ENCODE data around the gene DAW1.

The DAW1 gene

GRCh38 chr2:227853204-227853629, 18.2 kb upstream of the DAW1 start:
- H3K27ac ChIP-seq (ENCODE audit: low read length), result no peak overlapping the region
- H3K4me2 ChIP-seq (ENCODE audit: low read length), result no peak overlapping the region
- H3K79me2 ChIP-seq (ENCODE audit: low read length), result no peaks in the 10 kb centered on the region
- no peaks in the 10 kb centered on the region for H4K20me1 ChIP-seq (ENCODE audit: insufficient read depth, low read length)
- no peak overlapping the region for H3K4me3 ChIP-seq (ENCODE audit: low read length)
- H2AFZ ChIP-seq (ENCODE audit: low read depth, low read length), result no peak overlapping the region
- no peaks in the 10 kb centered on the region for H3K4me1 ChIP-seq (ENCODE audit: low read length)
- no peaks in the 10 kb centered on the region for H3K9me3 ChIP-seq (ENCODE audit: insufficient read depth, low read length)
- no peak overlapping the region for H3K9ac ChIP-seq (ENCODE audit: low read length)
- 0 out of 2 replicates have a peak, but pooled peaks cover 3% of the 10 kb centered on the region for H3K27me3 ChIP-seq (ENCODE audit: low read depth, low read length)
- no peaks in the 10 kb centered on the region for H3K36me3 ChIP-seq (replicated peaks; ENCODE audit: low read depth, low read length)
- TF ChIP-seq CTCF (IDR thresholded peaks at IDR 0.05; ENCODE audit: low read depth, low read length) (no peak), EZH2phosphoT487 (IDR thresholded peaks at IDR 0.05; ENCODE audit: low read depth) (no peak)

- no peaks in the 10 kb centered on the region for H4K20me1 ChIP-seq (ENCODE audit: insufficient read depth, low read length)
- H3K27me3 ChIP-seq (ENCODE audit: low read depth, low read length), result 0 out of 2 replicates have a peak, but pooled peaks cover 3% of the 10 kb centered on the region
- no peaks in the 10 kb centered on the region for H3K79me2 ChIP-seq (ENCODE audit: low read length)
- no peak overlapping the region for H2AFZ ChIP-seq (ENCODE audit: low read depth, low read length)
- H3K4me3 ChIP-seq (ENCODE audit: low read length), result no peak overlapping the region
- no peak overlapping the region for H3K4me2 ChIP-seq (ENCODE audit: low read length)
- no peak overlapping the region for H3K9ac ChIP-seq (ENCODE audit: low read length)
- H3K36me3 ChIP-seq (replicated peaks; ENCODE audit: low read depth, low read length), result no peaks in the 10 kb centered on the region
- no peaks in the 10 kb centered on the region for H3K4me1 ChIP-seq (ENCODE audit: low read length)
- TF ChIP-seq EZH2phosphoT487 (IDR thresholded peaks at IDR 0.05; ENCODE audit: low read depth) (no peak), CTCF (IDR thresholded peaks at IDR 0.05; ENCODE audit: low read depth, low read length) (no peak)
- no peak overlapping the region for H3K27ac ChIP-seq (ENCODE audit: low read length)
- H3K9me3 ChIP-seq (ENCODE audit: insufficient read depth, low read length), result no peaks in the 10 kb centered on the region
These were observed 17.6 kb upstream of the DAW1 start for GRCh38 chr2:227853765-227854271.

GRCh38 chr2:227855440-227855839, 16.0 kb upstream of the DAW1 start:
- no peaks in the 10 kb centered on the region for H3K4me1 ChIP-seq (ENCODE audit: low read length)
- H2AFZ ChIP-seq (ENCODE audit: low read depth, low read length), result no peak overlapping the region
- H3K9me3 ChIP-seq (ENCODE audit: insufficient read depth, low read length), result no peaks in the 10 kb centered on the region
- no peak overlapping the region for H3K4me2 ChIP-seq (ENCODE audit: low read length)
- H3K27ac ChIP-seq (ENCODE audit: low read length), result no peak overlapping the region
- no peaks in the 10 kb centered on the region for H4K20me1 ChIP-seq (ENCODE audit: insufficient read depth, low read length)
- no peak overlapping the region for H3K9ac ChIP-seq (ENCODE audit: low read length)
- no peaks in the 10 kb centered on the region for H3K79me2 ChIP-seq (ENCODE audit: low read length)
- H3K36me3 ChIP-seq (replicated peaks; ENCODE audit: low read depth, low read length), result no peaks in the 10 kb centered on the region
- no peak for TF ChIP-seq CTCF (IDR thresholded peaks at IDR 0.05; ENCODE audit: low read depth, low read length)
- TF ChIP-seq EZH2phosphoT487 (IDR thresholded peaks at IDR 0.05; ENCODE audit: low read depth), result no peak
- H3K27me3 ChIP-seq (ENCODE audit: low read depth, low read length), result 0 out of 2 replicates have a peak, but pooled peaks cover 3% of the 10 kb centered on the region
- H3K4me3 ChIP-seq (ENCODE audit: low read length), result no peak overlapping the region

- Histone ChIP-seq H4K20me1 (ENCODE audit: insufficient read depth, low read length) (no peaks in the 10 kb centered on the region), H3K4me2 (ENCODE audit: low read length) (no peak overlapping the region), H3K27me3 (ENCODE audit: low read depth, low read length) (0 out of 2 replicates have a peak, but pooled peaks cover 3% of the 10 kb centered on the region), H3K9me3 (ENCODE audit: insufficient read depth, low read length) (no peaks in the 10 kb centered on the region), H3K4me3 (ENCODE audit: low read length) (no peak overlapping the region), H3K4me1 (ENCODE audit: low read length) (no peaks in the 10 kb centered on the region), H3K36me3 (replicated peaks; ENCODE audit: low read depth, low read length) (no peaks in the 10 kb centered on the region), H2AFZ (ENCODE audit: low read depth, low read length) (no peak overlapping the region), H3K79me2 (ENCODE audit: low read length) (no peaks in the 10 kb centered on the region), H3K9ac (ENCODE audit: low read length) (no peak overlapping the region), H3K27ac (ENCODE audit: low read length) (no peak overlapping the region)
- TF ChIP-seq EZH2phosphoT487 (IDR thresholded peaks at IDR 0.05; ENCODE audit: low read depth), result no peak
These were observed 14.7 kb upstream of the DAW1 start for GRCh38 chr2:227856697-227857096.
